Measurements from ENCODE around the gene MTG2.

MTG2 gene

DNA sequence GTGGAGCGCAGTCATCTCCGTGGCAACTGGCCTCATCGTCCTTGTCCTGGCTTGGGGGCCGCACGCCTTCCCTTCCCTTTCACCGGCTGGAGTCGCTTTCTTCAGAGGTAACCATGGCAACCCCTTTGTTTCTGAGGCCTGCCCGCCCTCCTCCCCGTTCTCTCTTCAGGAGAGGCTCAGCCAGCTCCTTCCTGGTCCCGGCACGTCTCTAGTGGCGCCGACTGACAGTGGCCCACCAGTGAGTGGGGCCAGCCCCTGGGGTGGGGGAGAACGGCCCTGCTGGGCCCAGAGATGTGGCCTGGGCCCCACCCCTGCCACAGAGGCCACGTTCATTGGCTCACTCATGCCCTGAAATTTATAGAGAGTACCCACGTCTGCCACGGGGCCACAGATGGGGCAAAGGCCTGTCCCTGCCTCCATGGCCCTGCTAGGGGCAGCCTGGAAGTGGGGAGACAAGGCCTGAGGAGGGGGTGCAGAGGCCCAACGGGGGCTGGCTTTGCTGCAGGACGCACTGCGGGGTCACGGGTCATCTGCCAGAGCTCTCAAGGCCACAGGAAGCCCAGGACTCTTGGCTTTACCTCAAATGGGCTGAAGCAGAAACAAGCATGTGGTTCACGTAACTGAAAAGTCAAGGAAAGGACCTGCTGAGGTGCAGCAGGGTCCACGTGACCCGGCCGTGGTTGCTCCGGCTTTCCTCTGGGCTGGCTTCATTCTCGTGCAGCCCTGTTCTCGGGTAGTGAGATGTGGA lies 54.1 kb downstream of the MTG2 start:
- DNase-seq = no peak

DNA sequence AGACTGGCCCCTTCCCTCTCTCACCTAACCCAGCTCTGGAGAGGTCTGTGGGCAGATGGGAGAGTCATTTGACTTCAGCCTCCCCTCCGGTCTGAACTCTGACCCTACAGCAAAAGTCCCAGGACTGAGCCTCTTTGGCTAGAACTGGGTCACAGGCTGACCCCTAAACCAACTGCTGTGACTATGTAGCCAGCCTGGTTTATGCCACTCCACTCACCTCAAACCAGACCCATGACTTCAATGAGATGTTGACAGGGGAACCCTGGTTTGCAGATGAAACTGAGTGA lies 54.6 kb downstream of the MTG2 start:
- DNase-seq = no peak

DNA sequence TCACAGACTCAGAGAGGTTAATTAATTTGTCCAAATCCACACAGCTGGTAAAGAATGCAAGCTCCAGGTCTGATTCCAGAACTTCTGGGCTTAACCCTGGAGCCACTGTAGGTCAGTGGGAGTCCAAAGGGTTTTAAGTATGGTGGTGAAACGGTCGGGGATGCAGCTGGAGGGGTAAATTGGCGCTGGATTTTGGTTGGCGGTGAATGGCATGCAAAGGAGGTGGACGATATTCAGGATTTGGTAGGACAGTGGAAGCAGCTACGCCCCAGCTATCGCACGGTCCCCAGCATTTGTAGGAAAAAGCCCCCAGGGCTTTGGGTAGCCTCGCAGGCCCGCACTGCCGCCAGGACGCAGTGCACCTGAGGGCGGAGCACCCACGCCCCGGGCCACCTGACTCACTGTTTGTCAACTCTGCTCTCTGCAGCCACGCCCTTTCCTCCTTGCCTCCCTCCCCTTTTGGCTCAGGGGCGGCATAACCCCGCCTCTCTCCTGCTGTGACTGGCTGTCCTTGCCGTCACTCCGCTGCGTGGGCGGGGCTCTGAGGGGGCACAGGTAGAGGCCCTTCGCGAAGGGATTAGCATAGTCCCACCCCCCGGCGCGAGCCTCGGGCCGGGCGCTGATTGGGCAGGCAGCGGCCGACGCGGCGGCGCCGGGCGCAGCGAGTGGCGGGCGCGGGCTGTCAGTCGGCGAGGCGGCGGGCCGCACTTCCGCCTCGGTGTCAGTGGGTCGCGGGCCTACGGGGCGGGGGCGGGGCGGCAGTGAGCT lies 55.2 kb downstream of the MTG2 start, which contains the start of gene OSBPL2:
Gene OSBPL2 (plus strand): TSS at position 721 of the 768 bp plus-strand sequence. CDS start 17,664 bp downstream, outside the sequence.
- peak; percentile 99 for DNase-seq

DNA sequence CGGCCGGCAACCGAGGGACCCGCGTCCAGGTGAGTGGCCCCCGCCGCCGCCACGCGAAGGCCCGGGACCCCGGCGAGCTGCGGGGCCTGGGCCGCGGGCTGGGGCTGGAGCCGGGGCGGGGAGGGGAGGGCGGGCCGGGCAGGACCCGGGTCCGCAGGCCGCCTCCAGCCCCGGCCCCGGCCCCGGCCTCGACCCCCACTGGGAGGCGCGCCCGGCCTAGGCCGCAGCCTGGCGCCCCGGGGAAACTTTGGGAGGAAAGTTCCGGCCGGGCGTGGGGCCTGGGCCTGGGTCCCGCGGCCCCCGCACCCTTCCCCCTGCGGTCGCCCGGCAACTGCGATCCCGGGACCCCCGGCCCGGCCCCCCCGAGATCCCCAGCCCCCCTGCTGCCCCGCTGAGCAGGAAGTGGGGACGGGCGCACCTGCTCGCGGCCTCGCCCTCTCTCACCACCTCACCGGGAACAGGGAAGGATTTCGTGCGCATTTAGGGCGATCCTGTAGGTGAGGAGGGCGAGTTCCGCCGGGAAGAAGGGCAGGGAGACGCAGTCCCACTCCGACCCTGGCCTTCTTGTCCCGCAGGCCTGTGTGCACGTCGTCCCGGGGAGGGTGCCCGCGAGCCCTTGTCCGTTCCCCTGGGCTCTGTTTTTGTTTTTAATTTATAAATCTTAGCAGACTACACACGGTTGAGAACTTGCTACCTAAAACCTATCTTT lies 55.9 kb downstream of the MTG2 start:
- DNase-seq = peak in 1 of 2 experiments; percentile 43

DNA sequence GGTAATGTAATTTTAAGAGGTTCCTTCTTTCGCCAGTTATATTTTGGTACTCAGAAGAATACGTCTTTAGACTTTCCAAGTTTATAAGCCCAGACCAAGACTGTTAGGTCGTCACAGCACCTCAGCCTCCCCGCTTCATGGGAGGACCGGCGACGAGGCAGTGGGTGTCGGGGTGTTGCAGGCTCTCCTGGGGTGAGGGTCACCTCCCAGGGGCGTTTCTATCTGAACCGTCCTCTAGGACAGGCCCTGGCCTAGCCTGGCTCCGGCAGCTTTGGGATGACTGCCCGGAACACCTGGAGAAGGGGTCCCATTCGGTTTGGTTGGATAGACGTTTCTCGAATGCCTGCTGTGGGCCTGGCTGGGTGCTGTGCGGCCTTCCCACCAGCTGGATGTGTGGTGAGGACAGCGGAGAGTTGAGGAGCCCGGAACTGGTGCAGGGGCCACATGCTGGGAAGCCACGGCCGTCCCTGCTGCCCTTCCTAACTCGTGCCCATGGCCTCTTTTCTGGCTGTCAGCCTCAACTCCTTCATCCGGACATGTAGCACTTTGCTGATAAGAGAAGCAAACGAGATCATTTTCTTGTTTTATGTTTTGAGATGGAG lies 56.6 kb downstream of the MTG2 start:
- no peak for DNase-seq

DNA sequence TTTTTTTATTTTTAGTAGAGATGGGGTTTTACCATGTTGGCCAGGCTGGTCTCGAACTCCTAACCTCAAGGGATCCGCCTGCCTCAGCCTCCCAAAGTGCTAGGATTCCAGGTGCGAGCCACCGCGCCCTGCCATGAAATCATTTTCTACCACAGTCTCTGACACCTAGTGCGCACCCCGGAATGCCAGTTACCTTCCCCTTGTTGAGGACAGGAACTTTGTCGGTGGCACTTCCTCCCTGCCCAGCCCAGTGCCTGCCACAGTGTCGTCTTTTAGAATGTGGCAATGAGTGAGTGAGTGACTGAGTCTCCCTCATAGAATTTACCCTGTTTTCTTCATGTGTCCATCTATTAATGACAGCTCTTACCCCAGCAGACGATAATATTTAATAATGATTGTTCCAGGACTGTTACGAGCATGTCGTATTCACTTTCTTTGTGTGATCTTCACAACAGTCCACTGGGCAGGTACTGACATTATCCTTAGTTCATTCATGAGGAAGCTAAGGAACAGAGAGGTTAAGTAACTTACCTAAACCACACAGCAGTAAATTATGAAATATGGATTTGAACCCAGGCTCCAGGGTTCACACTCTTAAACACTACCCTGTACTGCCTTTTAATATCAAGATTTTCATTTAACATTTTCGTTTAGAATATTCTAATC lies 57.3 kb downstream of the MTG2 start:
- DNase-seq = no peak

DNA sequence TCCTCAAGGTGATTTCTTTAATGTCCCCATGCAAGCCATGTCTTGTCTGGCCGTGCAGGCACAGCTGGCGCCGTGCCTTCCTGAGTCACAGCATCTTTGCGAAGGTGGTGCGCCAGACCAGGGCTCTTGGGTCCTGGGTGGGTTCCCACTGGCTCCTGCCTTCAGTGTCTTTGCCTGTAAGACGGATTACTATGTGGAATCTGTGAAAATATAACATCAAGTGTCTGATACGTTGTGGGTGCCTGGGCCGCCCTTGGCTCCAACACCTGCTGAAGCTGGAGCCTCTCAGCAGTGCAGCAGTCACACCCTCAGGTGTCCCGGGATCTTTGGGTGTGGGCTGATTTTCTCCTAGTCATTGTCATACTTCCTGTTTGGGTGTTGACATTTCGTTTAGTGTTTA lies 58.7 kb downstream of the MTG2 start:
- no peak for DNase-seq

DNA sequence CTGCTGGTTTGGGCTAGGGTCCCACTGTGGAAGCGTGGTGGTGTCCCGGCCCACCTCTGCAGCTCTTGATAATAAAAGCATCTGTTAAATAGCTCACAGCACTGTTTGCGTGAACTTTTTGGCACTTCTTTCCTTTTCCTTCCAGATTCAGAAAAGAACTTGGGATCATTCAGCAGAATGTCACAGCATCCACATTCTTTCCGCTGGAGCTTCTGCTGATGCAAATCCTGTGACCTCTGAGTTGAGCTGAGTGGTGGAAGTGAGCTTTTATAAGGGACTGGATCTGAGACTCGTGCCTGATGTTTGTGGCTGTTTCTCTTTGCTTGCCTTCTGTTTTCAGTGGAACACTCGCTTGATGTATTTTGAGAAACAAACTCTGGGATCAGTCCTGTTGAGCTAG lies 59.3 kb downstream of the MTG2 start:
- DNase-seq = no peak

DNA sequence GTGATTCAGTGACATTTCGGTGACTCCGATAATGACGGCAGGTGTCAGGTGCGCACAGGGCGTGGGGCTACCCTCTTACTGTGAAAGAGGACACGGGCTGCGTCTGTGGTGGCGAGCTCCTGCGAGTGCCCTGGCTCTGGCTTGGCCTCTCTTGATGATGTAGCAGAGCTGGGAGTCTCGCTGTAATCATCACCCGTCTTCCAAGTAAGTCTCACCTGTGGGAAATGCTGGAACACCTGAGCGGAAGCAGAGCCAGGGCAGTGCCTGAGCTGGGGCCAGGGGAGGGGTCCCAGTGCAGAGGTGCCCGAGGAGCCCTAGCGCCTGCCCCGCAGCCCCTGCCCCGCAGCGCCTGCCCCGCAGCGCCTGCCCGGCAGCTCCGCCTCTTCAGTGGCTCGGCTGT lies 60.3 kb downstream of the MTG2 start:
- no peak for DNase-seq

DNA sequence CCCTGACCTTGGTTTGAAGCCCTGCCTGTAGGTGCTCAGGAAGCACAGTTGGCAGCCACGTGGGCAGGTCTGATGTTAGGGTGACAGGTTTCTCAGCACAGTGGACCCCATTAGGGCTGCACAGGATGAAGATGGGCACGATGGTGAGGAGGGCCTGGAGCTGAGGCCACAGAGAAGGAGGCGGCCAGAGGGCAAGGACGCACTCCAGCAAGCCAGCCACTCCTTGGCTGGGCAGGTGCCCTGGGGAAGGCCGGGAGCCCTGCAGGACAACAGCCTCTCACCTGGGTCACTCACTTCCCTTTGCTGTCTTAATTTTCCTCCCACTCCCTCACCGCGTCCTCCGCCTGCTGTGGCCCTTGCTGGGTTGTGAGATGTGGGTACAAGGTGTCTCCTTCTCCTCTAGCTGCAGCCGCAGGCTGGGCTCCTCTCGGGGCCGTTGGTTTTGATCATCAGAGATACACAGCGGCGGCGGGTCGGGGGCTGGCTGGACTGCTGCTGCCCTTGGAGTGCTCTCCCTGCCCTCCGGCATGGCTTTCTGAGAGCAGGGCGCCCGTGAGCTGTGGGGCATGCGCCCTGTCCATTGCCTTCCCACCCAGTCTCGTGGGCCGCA lies 61.2 kb downstream of the MTG2 start:
- no peak for DNase-seq

DNA sequence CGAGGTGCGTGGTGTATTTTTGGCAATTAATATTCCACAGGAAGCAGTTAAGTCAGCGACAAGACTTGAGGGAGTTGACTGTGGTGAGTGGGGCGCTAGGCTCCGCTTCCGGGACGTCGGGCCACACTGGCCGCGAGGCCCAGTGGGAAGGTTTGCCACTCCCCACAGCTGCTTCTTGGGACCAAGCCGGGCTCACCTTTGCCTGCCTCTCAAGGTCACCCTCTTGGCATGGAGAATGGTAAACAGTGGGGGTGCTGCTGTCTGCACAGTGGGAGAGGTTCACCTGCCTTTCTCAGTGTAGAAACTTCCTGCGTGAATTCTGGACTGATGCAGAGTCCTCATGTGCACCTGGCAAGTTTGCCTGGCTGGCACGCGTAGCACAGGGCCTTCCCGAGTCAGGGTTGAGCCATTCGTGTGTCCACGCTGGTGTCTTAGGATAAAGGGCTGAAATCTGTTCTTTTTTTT lies 61.8 kb downstream of the MTG2 start:
- peak; percentile 32 to 53 for DNase-seq

DNA sequence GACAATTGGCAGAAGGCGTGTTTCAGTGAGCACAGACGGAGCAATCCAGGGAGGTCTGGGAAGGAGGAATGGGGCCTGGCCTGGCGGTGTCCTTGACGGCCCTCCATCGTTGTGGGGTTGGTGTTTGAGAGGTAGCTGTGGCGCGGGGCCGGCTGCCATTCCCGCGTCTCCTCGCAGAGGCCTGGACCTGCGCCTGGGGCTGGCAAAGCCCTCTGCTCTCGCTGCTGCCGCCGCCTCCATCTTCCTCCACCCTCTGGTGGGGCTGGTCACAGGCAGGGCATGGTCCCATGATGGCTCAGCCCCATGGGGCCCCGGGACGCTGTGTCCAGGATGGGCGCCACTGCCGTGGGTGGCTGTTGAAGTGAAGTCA lies 63.1 kb downstream of the MTG2 start:
- DNase-seq = no peak

DNA sequence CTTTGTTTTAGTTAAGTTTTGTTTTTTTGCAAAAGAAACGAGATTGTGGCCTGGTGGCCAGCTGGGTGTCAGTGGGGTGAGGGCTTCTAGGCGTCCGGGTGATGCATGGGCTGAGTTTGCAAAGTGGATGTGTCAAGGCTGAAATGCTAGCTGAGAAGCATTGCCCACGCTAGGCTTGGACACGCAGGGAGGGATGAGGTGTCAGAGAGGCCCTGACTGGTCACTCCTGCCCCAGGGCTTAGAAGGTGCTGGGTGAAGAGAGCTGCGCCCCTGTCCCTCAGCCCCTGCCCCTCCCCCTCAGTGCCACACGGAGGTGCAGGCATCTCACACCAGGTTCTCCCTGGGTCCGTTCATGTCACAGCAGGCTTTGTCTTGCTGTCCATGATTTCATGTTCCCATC lies 63.6 kb downstream of the MTG2 start:
- no peak for DNase-seq

DNA sequence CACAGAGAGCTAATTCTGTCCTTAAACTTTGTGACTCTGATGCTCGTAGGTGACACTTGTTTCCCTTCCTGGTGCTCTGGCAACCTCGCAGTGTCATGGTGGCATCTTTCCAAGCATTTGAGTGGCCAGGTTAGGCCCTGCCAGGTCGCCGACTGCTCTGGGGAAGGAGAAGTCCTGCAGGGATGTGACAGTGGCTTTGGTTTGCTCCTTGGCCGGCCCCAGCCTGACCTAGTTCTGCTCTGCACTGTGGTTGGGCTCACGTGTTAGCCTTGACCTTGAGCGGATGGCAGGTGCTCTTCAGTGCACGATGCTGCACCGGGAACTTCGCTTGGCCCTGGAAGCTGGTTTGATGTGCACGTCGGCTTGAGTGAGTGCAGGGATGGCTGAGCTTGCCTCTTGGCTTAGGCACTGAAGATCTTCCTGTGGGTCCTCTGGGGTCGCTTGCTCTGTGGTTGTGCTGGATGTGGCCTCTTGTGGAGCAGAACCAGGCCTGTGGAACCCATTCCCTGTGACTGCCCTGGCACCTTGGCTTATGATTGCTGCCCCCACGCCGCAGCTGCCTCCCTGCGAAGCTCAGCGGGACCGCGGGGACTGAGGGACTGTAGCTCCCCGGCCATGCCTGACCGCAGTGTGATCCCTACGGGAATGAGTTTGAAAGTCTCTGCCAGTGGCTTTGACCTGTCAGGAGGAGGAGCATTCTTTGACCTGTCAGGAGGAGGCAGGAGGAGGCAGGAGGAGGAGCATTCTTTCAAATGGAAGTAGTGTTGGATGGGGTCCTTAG lies 64.2 kb downstream of the MTG2 start:
- peak; percentile 49 to 77 for DNase-seq

DNA sequence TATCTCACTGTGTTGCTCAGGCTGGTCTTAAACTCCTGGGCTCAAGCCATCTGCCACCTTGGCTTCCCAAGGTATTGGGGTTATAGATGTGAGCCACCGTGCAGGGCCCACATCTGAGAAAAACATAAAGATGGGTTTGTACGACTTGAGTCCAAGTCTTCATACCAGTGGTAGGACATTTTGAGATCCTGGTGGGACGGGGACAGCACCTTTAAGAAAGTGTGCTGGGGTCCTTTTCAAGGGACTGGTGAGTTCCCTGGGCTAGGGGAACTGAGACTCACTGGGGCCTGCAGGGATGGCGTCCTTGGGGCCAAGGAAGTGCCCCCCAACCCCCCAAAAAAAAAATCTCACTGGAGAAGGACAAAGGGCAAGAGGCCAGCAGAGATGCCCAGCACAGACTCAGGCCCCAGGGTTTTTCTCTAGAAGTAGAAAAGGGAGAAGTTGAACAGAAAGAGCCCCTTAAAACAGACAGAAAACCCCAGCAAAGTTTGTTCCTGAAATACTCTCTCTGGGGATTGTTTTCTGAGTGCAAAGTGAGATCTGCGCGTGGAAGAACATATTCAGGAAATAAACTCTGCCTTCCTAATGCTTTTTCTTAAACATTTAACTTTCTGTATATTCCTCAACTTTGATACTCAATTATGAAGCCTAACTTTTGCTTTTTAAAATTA lies 66.2 kb downstream of the MTG2 start:
- DNase-seq = no peak

DNA sequence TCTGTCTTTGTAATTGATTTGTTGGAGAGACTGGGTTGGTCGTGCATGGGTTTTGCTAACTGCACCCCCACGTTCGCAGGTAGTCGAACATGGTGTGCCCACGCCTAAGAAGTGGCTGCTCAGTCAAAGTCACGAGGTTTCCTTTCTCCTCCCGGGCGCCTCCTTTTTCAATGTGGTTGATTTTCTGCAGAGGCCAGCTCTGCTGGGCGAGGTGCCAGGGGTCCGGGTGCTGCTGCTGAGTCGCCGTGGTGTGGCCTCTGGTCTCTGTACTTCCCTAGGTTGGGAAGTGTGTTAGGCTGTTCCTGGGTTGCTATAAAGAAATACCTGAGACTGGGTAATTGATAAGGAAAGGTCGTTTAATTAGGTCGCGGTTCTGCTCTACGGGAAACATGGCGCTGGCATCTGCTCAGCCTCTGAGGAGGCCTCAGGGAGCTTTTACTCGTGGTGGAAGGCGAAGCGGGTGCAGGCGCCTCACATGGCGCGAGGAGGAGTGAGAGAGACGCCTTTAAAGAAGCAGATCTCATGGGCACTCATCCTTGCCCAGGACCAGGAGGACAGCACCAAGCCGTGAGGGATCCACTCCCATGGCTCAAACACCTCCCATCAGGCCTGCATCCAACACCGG lies 69.6 kb downstream of the MTG2 start:
- DNase-seq = no peak

Measured in NCI-H187 (cell line).